Measurements from ENCODE around the gene MIEF1. TPM values are rescaled to one million over a fixed set of nuclear protein-coding genes. Genes with fewer than 3 reads are reported as not detected.

MIEF1 gene
- total and polyA plus RNA-seq, 2 donors (not counting 1 experiment from before 2014, with no cell fraction given), result 9.8 to 37.2 TPM

DNA sequence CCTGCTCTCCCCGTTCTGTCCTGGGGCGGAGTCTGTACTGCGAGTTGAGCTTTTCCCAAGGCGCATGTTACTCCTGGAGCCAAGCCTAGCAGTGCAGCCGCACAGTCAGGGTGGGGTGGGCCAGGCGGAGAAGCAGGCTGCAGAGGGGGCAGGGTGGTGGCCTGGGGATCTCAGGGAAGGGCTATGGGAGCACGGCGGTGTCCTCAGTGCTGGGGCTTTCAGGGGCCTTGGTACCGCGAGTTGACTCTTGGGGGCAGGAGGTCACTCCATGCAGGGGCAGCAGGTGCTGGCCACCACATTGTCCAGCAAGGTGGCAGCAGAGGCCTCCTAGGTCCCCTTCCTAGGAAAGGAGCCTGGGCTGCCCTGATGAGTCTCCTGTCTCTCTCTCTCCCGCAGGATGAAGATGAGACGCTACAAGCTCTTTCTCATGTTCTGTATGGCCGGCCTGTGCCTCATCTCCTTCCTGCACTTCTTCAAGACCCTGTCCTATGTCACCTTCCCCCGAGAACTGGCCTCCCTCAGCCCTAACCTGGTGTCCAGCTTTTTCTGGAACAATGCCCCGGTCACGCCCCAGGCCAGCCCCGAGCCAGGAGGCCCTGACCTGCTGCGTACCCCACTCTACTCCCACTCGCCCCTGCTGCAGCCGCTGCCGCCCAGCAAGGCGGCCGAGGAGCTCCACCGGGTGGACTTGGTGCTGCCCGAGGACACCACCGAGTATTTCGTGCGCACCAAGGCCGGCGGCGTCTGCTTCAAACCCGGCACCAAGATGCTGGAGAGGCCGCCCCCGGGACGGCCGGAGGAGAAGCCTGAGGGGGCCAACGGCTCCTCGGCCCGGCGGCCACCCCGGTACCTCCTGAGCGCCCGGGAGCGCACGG, 14.9 kb upstream of the MIEF1 start:
- Histone ChIP-seq H2AFZ (ENCODE audit: insufficient read depth, low read depth, low read length, poor library complexity, severe bottlenecking) (no peak overlapping the region), H3K4me1 (ENCODE audit: control insufficient read depth in 2 of 2, insufficient read depth in 2 of 2, low read length in 2 of 2) (peaks cover 4 to 14% of the 10 kb centered on the region in 2 donors), H3K27ac (ENCODE audit: low read length in 2 of 2) (no peak overlapping the region), H3K4me2 (replicated peaks; ENCODE audit: low read depth, low read length, poor library complexity, severe bottlenecking) (no peak overlapping the region), H3K4me3 (ENCODE audit: control extremely low read depth in 1 of 5, extremely low read depth in 1 of 5, insufficient read depth in 1 of 5, low read depth in 2 of 5, low read length in 4 of 5) (no peak overlapping the region), H3K9ac (ENCODE audit: low read length) (no peak overlapping the region), H3K9me3 (ENCODE audit: control extremely low read depth in 1 of 3, control insufficient read depth in 2 of 3, insufficient read depth in 1 of 3, low read length in 2 of 3) (no peaks in the 10 kb centered on the region), H4K20me1 (ENCODE audit: control insufficient read depth, insufficient read depth, low read length, poor library complexity, severe bottlenecking) (no peaks in the 10 kb centered on the region), H3K36me3 (replicated peaks in 1 of 2; ENCODE audit: control extremely low read depth in 1 of 2, control insufficient read depth in 1 of 2, extremely low read depth in 1 of 2, insufficient read depth in 2 of 2, low read length in 1 of 2) (peaks cover 0 to 3% of the 10 kb centered on the region in 2 experiments), H3K27me3 (replicated peaks in 1 of 4; ENCODE audit: control extremely low read depth in 1 of 4, control insufficient read depth in 3 of 4, insufficient read depth in 4 of 4, low read length in 3 of 4) (no peaks in the 10 kb centered on the region), H3K79me2 (ENCODE audit: control insufficient read depth, insufficient read depth, low read length) (no peaks in the 10 kb centered on the region)
- CTCF ChIA-PET, result no interaction called here
- Mint-ChIP-seq H3K27me3 (no peaks in the 10 kb centered on the region), H3K9me3 (ENCODE audit: insufficient read depth) (no peaks in the 10 kb centered on the region), H3K27ac (no peak overlapping the region), H3K4me3 (no peak overlapping the region), H3K4me1 (peaks cover 16% of the 10 kb centered on the region)
- ATAC-seq (ENCODE audit: low read depth), result no peak
- intact Hi-C loops (cut with micrococcal nuclease), result no loop called here
- POLR2A ChIA-PET, result interaction anchor here (0.6 kb wide), 1 partner anchor 1104 kb away, joined by 5 read pairs; no protein-coding TSS in a partner anchor
- DNase-seq, result no peak
- TF ChIP-seq, protein P1, sequence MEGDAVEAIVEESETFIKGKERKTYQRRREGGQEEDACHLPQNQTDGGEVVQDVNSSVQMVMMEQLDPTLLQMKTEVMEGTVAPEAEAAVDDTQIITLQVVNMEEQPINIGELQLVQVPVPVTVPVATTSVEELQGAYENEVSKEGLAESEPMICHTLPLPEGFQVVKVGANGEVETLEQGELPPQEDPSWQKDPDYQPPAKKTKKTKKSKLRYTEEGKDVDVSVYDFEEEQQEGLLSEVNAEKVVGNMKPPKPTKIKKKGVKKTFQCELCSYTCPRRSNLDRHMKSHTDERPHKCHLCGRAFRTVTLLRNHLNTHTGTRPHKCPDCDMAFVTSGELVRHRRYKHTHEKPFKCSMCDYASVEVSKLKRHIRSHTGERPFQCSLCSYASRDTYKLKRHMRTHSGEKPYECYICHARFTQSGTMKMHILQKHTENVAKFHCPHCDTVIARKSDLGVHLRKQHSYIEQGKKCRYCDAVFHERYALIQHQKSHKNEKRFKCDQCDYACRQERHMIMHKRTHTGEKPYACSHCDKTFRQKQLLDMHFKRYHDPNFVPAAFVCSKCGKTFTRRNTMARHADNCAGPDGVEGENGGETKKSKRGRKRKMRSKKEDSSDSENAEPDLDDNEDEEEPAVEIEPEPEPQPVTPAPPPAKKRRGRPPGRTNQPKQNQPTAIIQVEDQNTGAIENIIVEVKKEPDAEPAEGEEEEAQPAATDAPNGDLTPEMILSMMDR (IDR thresholded peaks at IDR 0.05), result no peak
- no peak for TF ChIP-seq EZH2 (IDR thresholded peaks at IDR 0.05; ENCODE audit: borderline replicate concordance, insufficient read depth, low read depth, low read length, poor library complexity, severe bottlenecking)
- WGBS (ENCODE audit: insufficient coverage), result 96% methylated on average over 43 of the region's 45 CpGs

All from B cell (primary cell).